ENCODE results near the gene CNP.

Gene CNP

DNA sequence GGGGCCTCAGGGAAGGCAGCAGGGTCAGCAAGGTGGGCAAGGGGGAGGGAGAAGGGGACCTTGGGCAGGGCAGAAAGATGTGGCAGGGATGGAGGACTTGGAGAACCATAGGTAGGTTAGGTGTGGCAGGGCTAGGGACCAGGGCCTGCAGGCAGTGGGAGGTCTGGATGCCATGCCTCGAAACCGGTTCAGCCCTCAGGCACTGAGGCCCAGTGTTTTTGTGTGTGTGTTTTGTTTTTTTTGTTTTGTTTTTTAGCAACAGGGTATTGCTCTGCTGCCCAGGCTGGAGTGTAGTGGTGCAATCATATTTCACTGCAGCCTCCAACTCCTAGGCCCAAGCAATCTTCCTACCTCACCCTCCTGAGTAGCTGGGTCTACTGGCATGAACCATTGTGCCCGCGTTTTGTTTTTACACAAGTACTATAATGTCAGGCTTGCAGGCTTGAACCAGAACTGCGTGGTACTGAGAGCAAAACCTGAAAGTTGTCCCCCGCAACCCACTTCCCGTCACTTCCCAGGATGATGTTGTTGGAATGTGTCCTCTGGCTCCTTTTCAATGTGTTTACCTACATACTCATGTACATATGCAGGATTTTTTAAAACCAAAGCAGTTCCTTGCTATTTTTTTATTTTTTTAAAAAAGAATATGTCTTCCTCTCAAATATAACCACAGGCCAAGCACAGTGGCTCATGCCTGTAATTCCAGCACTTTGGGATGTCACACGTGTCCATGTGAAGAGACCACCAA is 23.8 kb upstream of the CNP start:
- no peak for DNase-seq (ENCODE audit: low read depth)

DNA sequence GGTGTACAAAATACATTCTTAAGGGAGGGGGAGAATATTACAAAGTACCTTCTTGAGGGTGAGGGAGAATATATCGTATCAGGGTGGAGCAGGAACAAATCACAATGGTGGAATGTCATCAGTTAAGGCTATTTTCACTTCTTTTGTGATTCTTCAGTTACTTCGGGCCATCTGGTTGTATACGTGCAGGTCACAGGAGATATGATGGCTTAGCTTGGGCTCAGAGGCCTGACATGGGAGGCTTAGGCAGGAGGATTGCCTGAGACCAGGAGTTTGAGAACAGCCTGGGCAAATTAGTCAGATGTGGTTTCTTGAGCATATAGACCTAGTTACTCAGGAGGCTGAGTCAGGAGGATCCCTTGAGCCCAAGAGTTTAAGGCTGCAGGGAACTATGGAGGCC is 23.1 kb upstream of the CNP start:
- no peak for DNase-seq (ENCODE audit: low read depth)

DNA sequence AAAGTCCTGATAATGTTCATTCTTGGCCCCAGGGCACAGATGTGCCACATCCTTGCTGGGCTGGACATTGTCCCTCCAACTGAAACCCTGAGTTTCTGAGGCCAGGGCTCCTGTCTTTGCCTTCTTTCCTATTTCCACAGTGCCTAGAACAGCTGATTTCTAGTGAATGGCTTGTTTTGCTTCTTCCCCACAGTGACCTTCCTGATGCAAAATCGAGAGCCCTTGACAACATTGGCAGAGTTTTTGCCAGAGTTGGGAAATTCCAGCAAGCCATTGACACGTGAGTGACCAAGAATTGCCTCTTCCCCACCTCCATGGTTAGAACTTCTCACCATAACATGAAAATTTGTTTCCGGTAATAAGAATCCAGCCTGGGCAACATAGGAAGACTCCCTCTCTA is 21.7 kb upstream of the CNP start:
- no peak for DNase-seq (ENCODE audit: low read depth)

DNA sequence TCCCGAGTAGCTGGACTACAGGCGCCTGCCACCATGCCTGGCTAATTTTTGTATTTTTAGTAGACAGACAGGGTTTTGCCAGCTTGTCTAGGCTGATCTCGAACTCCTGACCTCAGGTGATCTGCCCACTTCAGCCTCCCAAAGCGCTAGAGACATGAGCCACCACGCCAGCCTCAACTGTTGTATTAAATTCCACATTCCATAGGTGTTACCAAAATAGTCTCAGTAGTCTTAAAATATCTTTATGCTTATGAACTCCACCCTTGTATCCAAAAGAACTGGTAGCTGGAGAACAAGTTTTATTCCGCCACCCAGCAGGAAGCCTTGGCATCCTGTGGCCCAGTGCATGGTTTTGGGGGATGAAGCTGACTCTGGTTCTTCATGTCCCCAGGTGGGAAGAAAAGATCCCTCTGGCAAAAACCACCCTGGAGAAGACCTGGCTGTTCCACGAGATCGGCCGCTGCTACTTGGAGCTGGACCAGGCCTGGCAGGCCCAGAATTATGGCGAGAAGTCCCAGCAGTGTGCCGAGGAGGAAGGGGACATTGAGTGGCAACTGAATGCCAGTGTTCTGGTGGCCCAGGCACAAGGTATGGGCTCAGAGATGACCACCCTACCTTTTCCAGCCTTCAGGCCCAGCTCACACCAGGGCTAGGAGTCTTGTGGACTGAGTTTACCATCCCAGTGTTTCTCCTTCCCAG is 17.7 kb upstream of the CNP start:
- no peak for DNase-seq (ENCODE audit: low read depth)

DNA sequence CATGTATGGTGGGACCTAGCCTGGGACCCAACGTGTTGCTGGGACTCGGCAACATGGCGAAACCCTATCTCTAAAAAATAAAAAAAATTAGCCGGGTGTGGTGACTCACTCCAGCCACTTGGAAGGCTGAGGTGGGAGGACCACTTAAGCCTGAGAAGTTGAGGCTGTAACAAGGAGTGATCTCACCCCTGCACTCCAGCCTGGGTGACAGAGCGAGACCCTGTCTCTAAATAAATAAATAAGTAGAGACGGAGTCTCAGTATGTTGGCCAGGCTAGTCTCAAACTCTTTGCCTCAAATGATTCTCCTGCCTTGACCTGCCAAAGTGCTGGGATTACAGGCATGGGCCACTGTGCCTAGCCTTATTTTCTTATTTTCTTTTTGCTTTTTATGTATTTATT is 10.1 kb upstream of the CNP start:
- DNase-seq (ENCODE audit: low read depth), result no peak

DNA sequence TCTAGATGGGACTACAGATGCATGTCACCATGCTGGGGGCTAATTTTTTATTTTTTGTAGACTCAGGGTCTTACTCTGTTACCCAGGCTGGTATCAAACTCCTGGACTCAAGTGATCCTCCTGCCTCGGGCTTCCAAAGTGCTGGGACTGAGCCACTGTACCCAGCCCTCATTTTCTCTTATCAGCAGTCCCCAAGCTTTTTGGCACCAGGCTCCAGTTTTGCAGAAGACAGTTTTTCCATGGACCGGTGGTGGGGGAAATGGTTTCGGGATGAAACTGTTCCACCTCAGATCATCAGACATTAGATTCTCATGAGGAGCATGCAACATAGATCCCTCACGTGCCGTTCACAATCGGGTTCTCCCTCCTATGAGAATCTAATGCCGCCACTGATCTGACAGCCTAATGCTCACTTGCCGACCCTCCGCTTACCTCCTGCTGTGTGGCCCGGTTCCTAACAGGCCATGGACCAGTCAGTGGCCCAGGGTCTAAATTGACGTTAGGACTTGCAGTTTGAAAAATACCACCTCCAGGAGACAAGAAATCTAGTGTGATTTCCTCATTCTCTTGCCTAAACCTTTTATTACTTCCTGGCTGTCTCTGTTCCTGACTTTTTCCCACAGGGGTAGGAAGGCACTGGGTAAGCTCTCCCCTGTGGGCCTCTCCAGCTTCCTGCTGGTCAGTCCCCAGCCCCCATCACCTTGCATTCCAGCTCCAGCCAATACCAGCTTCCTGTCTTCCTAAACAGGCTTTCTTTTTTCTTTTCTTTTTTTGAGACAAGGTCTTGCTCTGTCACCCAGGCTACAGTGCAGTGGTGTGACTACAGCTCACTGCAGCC is 9.3 kb upstream of the CNP start:
- no peak for DNase-seq (ENCODE audit: low read depth)

DNA sequence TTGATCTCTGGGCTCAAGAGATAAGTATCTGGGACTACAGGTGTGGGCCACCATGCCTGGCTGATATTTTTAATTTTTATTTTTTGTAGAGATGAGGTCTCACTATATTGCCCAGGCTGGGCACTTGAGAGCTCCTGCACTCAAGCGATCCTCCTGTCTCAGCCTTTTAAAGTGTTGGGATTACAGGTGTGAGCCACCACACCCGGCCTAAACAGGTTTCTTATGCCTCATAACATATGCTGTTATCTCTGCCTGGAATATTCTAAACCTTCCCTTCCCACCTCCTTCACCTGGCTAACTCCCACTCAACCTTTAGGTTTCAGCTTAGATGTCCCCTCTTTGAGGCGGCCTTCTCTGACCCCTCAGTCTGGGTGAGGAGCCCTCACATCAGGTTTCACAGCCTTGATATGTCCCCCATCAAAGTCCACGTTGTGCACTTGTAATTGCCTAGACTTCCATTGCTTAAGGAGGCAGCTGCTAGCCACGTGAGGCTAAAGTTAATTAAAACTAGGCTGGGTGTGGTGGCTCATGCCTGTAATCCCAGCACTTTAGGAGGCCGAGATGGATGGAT is 8.6 kb upstream of the CNP start:
- no peak for DNase-seq (ENCODE audit: low read depth)

DNA sequence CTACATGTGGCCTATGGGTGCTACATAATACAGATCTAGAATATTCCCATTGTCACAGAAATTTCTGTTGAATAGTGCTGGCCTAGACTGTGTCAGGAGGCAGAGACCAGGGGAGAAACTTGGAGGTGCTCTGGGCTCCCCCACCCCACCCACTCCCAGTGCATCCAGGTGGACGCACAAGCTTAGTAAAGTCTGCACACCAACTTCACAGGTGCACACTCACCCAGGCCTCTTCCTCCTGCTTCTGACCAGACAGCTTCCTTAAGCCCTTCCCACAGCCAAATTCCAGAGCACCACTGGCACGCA is 7.6 kb upstream of the CNP start:
- DNase-seq (ENCODE audit: low read depth), result no peak

DNA sequence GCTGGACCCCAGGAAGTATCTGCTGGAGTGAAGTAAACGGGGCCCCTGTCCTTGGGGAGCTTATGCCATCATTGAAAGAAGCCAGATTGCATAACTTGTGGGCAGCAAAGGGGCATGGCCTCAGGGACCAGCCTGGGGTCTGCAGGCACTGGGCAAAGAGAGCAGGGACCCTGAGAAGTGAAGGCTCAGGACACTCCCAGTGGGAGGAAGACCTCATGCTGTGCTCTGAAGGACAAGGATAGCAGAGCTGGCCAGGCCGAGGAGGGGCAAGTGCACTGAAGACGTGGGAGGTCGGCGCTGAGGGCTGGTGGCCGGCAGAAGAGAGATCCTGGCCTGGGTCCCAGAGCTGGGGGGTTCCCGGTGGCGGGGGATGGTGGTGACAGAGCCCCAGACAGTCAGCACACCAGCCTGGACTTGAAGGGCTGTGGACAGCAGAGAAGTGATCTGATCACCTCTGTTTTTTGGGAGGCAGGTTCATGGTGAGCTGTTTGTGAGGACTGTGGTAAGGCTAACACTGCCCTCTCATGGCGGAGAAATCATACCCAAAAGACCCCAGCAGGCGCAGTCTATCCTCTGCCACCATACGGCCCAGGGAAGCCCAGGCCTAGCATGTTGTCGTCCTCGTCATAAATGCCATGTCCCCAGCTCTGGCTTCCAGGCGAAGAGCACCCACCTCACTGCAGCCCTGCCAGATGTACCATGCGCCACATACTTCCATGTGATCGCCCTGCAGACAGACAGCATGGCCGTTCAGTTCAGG is 7.1 kb upstream of the CNP start:
- DNase-seq (ENCODE audit: low read depth), result no peak

DNA sequence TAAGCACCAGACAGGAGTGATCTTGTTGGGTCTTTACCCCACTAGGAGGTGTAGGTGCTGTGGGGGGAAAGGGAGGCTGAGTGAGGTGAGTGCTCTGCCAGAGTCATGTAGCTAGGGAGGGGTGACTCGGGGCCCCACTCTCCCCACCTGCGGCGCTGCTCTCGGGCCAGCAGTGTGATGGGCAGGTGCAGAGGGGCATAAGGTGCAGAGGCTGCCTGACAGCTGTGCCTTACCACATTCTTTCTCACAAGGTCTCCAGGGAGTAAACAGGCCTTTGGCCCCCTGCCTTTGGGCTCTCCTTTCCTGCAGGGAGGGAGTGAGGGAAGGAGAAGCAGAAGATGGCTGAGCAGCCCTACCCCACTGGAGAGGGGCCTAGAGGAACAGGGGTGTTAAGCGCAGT is 4.5 kb upstream of the CNP start:
- DNase-seq (ENCODE audit: low read depth), result no peak

DNA sequence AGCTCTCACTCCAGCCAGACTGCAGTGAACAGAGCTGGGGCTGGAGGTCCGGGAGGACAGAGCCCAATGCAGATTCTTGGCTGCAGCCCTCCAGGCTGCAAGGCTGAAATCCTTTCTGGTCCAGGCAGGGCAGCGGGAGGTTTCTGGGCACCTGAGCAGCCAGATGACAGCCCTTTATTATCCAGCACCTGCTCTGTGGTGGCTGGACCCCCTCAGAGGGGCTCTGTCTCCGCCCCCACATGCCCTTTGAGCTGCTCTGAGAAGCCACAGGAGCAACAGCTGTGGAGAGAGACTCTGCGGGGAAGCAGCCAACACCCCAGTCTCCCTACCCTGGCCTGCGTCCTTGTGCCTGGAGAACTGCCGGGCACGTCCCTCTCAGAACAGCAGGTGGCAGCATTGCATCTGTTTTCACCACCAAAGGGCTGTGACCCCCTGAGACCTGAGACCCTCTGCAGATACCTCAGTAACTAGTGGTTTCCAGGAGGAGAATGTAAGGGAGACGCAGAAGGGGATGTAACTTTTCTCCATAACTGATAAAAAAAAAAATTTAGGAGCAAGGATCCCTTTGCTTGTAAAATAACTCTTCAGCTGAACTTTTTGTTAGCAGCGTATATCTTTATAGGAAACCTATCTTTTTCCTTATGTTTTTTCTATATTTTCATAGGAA is 3.7 kb upstream of the CNP start:
- DNase-seq (ENCODE audit: low read depth), result peak; percentile 33

DNA sequence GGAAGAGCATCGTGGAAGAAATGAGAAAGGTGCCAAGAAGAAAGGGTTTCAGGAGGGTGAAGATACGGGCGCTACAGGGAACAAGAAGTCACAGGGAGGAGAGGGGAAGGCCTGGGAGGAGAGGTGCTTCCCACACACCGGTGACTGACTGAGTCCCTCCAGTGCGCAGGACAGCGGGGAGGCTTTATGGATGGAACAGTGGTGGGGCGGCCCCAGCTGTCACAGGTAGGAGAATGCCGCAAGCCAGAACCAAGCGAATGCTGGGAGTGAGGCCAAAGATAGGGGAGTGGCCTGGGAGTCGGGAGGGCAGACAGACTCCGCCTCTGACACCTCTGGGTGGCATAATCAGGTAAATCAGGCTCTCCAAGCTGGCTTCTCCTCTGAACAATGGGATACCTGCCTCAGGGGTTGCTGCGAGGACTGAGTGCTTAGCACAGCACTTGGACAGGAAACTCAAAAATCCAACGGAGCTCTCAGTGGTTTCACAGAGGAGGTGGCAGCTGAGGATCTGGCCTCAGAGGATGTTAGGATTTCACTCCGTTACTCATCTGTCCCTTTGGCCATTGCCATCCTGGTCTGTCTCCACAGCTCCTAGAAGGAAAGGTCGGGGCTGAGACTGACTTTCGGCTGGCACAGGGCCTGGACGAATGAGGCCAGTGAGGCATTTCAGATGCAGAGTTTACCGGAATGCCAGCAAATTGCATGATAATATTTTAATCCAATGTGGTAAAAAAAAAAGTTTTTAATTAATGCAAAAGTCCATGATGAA is 717 bp upstream of the CNP start:
- DNase-seq (ENCODE audit: low read depth), result peak; percentile 26

DNA sequence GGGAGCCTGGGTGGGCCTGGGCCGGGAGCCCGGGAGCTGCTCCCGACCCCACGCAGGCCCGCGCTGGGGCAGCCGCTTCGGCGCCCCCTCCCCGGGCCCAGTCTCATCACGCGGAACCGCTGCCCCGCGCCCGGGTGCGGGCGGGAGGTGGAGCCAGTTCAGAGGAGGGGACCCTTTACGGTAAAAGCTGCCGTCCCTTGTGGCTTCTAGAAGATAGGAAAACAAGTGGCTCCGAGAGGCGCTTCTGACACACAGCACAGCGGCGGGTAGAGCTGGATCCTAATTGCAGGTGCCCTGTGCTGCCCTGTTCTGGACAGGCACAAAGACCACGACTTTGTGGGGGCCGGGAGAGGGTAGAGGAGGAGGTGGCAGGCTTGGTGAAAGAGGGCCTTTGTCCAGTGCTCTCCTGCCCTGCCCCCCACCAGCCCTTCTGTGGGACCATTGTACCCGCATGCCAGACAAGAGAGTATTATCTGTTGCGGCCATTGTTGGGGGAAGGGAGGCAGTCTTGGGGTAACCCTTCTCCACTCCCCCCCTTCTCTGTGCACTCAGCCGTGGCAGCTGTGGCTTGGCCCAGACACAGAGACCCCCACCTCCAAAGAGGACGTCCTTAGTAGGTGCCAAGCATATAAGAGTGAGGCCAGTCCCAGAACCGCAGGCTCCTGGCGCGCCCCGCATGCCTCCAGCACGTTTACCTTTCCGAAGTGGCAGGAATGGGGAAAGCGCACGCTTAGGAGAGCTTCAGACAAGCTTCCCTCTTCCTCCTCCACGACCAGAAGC is 736 bp downstream of the CNP start:
- no peak for DNase-seq (ENCODE audit: low read depth)

DNA sequence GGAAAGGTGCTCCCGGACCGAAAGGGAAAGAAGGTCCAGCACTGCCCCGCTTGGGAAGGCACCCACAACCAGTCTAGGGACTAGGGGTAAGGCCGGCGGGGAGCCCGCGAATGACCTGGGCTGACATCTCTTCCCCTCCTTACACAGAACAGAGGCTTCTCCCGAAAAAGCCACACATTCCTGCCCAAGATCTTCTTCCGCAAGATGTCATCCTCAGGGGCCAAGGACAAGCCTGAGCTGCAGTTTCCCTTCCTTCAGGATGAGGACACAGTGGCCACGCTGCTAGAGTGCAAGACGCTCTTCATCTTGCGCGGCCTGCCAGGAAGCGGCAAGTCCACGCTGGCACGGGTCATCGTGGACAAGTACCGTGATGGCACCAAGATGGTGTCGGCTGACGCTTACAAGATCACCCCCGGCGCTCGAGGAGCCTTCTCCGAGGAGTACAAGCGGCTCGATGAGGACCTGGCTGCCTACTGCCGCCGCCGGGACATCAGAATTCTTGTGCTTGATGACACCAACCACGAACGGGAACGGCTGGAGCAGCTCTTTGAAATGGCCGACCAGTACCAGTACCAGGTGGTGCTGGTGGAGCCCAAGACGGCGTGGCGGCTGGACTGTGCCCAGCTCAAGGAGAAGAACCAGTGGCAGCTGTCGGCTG is 1.5 kb downstream of the CNP start:
- DNase-seq (ENCODE audit: low read depth), result no peak

DNA sequence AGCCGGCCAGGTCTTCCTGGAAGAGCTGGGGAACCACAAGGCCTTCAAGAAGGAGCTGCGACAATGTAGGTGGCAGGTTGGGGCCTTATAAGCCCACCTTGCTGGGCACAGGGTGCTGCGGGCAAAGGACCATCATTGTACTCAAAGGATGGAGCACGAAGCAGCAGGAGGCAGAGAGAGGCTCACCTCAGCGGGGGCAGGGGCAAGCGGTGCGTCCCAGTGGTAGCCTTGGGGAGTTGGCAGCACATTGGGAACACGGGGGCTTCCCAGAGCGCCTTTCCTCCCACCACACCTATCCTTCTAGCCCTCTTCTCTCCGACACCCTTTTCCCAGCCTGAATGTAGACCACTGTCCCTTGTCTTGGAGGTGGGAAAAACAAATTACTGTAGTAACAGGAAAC is 2.1 kb downstream of the CNP start:
- no peak for DNase-seq (ENCODE audit: low read depth)

DNA sequence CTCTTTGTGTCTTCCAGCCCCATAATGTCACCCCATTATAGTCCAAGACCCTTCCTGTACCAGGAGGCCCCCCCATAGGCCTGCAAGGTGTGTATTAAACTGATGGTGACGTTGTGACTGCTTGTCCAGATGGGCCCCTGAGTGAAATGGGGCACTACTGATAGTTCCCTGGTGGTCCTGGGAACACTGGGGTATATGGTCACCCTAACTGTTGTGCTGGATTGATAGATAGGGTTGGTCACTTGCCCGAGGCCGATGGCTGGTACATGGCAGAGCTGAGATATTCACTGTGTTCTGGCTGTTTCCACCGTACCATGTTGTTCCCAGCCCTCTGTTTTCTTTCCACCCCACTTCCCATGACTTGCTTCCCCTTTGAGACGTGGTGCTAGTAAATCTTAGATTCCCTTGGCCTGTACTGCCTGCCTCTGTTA is 4.3 kb downstream of the CNP start:
- DNase-seq (ENCODE audit: low read depth), result no peak

DNA sequence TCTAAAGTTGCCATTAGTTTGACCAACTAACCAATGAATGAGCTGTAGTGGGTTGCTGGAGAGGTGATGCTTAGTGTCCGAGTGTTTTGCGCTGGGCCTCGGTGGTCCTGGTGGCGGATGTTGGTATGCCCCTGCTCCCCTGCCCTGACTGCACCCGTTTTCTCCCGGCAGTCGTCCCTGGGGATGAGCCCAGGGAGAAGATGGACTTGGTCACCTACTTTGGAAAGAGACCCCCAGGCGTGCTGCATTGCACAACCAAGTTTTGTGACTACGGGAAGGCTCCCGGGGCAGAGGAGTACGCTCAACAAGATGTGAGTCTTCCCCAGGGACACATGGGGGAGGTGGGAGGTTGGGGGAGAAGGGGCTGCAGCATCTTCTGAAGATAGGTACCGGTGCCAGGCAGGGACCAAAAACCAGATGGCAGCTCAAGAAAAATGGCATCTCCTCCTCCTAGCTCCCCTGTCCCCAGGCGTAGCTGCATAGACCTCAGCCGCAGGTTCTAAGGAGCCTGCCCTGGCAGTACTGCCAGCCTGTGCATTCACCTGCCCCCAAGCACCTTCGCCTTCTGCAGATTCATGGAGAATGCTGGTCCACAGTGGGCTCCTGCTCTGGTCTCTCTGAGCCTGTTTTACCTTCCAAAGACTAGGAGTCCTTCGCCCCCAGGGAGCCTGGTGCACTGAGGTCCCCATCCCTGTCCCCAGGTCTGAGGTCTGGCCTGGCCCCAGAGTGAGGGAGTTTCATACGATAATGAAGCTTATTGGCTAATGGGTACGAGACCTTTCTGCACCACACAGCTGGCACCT is 5.3 kb downstream of the CNP start:
- no peak for DNase-seq (ENCODE audit: low read depth)

DNA sequence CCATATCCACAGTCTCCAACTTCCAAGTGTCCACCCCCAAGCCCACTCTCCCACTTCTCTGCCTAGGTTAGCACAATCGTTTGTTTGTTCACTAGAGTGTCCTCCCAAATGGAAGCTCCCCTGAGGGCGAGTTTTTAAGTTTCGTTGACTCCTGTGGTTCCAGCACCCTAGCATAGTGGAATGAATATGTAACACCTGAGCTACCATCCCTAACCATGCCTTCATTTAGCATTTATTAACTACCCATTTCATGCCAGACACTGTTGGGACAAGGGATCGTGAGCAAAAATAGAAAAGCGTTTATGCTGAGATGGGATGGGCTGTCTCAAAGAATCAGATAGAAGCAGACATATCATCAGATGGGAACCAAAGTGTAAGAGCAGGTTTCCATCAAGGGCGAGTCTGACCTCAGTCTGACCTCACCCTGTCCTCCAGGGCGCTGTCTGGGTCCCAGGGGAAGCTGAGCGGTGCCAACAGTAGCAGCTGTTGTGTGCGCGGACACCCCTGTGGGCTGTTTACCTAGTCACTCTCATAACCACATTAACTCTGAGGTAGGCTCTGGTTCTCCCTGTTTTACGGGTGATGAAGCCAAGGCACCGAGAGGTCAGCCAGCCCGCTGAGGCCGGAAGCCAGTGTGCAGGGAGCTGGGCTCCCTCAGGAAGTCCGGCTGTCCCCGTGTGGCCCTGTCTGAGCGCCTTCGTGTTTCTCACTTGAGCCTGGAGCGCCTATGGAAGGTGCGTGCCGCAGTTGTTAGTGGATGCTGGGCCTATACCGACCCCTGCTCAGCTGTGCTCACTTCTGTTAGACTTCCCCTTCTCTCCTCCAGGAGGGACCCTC is 6.2 kb downstream of the CNP start:
- DNase-seq (ENCODE audit: low read depth), result no peak

Data from stimulated activated CD8-positive, alpha-beta memory T cell treated with anti-CD3 and anti-CD28 coated beads, Interleukin-15, amount 100 ng/mL, for 24 hours (primary cell).